HL-60 (cell line): ENCODE data around the gene PPP2R3A.

Experiments
- DNase-seq, 2 experiments: peaks; one replicate each; pipeline ENCODE4 v3.0.0-alpha.2; 2010 to 2020; ENCODE audit warnings: low read depth in 1 of 2, low spot score in 1 of 2
- H3K27ac ChIP-seq: fragments of 250-450 bp; sonication (Bioruptor Pico); replicated peaks from 2 replicates; pipeline ENCODE4 v1.5.1; 2020; ENCODE audit warnings: mild to moderate bottlenecking, moderate library complexity
- H3K27me3 ChIP-seq: fragments of 250-450 bp; sonication (Bioruptor Pico); 2 replicates; pipeline ENCODE4 v1.5.1; 2021; ENCODE audit warnings: mild to moderate bottlenecking, moderate library complexity; ENCODE audit not compliant: insufficient read depth, poor library complexity, severe bottlenecking
- H3K4me3 ChIP-seq: replicated peaks from 2 replicates; pipeline ENCODE4 v1.5.1; 2011; ENCODE audit warnings: mild to moderate bottlenecking, control low read depth, low read length; ENCODE audit not compliant: insufficient read depth
- GABPA ChIP-seq: IDR thresholded peaks from 2 replicates; pipeline ENCODE4 v1.6.1; 2012; ENCODE audit warnings: low read depth
- POLR2AphosphoS5 ChIP-seq: IDR thresholded peaks from 2 replicates; pipeline ENCODE4 v1.6.1; 2012; ENCODE audit warnings: low read depth
- SPI1 ChIP-seq: IDR thresholded peaks from 2 replicates; pipeline ENCODE4 v1.6.1; 2012; ENCODE audit warnings: low read depth, mild to moderate bottlenecking, borderline replicate concordance
- TF ChIP-seq, protein P1 (sequence below): IDR thresholded peaks from one replicate; pipeline ENCODE4 v1.5.1; 2011; ENCODE audit warnings: low read length, control low read depth, inconsistent platforms; ENCODE audit not compliant: insufficient read depth
- TF ChIP-seq, protein P2 (sequence below): IDR thresholded peaks from 2 replicates; pipeline ENCODE4 v1.6.1; 2012; ENCODE audit warnings: low read depth; ENCODE audit not compliant: insufficient replicate concordance

Gene PPP2R3A

DNA sequence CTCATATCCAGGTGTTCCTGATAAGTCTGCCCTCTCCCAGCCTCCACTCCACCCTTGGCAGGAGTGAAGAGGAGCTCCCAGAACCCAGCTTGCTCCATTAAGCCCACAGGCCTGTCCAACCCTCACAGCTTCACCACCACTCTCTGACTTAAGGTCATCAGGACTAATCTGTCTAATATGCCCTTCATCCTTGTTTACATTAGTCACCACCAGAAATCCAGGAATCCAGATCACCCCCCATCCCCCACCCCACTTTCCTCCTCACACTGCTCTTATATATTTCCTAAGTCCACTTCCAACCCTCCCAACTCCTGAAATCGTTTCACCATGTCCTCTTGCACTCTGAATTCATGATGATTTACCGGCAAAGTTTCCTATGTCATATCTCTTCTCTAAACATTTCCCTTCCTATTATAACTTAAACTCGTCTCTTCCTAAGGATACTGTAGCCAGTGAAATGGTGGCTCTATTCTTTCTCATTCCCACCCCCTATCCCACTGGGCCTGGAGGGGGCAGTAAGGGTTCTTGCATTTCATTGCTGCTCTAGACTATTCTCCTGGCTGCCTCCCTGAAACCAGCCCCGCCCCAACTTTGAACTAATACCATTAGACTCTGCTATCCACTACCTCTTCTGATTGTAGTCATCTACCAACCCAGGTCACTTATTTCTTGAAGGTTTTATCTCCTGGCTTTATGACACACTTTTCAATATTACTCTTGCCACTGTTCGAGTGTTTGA, 43.4 kb downstream of the PPP2R3A start:
- H3K27ac ChIP-seq, result no peak overlapping the region
- no peak for DNase-seq

DNA sequence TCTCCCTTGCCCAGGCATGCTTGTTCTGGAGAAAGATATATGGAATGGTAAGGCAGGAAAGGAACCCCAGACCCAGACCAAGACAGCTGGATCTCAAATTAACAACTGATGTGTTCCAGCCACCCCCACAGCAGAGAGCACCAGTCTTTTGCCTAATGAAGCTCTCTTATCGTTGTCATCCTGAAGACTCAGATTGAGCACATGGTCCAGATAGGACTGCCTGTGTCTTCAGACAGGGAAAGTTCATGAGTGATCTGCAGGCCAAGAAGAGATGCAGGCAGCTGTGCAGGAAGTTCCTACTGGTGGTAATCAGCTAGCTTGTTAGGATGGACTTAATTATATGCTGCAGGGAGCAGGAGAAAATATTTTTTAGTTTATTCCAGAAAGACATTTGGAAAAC, 53.3 kb downstream of the PPP2R3A start:
- Histone ChIP-seq H3K4me3 (no peak overlapping the region), H3K27me3 (peaks cover 29% of the 10 kb centered on the region), H3K27ac (no peak overlapping the region)
- no peak for TF ChIP-seq GABPA
- TF ChIP-seq, protein P1, sequence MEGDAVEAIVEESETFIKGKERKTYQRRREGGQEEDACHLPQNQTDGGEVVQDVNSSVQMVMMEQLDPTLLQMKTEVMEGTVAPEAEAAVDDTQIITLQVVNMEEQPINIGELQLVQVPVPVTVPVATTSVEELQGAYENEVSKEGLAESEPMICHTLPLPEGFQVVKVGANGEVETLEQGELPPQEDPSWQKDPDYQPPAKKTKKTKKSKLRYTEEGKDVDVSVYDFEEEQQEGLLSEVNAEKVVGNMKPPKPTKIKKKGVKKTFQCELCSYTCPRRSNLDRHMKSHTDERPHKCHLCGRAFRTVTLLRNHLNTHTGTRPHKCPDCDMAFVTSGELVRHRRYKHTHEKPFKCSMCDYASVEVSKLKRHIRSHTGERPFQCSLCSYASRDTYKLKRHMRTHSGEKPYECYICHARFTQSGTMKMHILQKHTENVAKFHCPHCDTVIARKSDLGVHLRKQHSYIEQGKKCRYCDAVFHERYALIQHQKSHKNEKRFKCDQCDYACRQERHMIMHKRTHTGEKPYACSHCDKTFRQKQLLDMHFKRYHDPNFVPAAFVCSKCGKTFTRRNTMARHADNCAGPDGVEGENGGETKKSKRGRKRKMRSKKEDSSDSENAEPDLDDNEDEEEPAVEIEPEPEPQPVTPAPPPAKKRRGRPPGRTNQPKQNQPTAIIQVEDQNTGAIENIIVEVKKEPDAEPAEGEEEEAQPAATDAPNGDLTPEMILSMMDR, result no peak
- no peak for TF ChIP-seq POLR2AphosphoS5
- no peak for TF ChIP-seq SPI1
- TF ChIP-seq, protein P2, sequence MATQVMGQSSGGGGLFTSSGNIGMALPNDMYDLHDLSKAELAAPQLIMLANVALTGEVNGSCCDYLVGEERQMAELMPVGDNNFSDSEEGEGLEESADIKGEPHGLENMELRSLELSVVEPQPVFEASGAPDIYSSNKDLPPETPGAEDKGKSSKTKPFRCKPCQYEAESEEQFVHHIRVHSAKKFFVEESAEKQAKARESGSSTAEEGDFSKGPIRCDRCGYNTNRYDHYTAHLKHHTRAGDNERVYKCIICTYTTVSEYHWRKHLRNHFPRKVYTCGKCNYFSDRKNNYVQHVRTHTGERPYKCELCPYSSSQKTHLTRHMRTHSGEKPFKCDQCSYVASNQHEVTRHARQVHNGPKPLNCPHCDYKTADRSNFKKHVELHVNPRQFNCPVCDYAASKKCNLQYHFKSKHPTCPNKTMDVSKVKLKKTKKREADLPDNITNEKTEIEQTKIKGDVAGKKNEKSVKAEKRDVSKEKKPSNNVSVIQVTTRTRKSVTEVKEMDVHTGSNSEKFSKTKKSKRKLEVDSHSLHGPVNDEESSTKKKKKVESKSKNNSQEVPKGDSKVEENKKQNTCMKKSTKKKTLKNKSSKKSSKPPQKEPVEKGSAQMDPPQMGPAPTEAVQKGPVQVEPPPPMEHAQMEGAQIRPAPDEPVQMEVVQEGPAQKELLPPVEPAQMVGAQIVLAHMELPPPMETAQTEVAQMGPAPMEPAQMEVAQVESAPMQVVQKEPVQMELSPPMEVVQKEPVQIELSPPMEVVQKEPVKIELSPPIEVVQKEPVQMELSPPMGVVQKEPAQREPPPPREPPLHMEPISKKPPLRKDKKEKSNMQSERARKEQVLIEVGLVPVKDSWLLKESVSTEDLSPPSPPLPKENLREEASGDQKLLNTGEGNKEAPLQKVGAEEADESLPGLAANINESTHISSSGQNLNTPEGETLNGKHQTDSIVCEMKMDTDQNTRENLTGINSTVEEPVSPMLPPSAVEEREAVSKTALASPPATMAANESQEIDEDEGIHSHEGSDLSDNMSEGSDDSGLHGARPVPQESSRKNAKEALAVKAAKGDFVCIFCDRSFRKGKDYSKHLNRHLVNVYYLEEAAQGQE, result no peak
- DNase-seq, result no peak

More for the DNA sequence above, 43.4 kb downstream of the PPP2R3A start:
- TF ChIP-seq, protein P2, result no peak
- no peak for TF ChIP-seq GABPA
- no peak for TF ChIP-seq POLR2AphosphoS5
- TF ChIP-seq, protein P1, result no peak
- TF ChIP-seq SPI1, result no peak
- no peak overlapping the region for H3K4me3 ChIP-seq
- H3K27me3 ChIP-seq, result peaks cover 6% of the 10 kb centered on the region

DNA sequence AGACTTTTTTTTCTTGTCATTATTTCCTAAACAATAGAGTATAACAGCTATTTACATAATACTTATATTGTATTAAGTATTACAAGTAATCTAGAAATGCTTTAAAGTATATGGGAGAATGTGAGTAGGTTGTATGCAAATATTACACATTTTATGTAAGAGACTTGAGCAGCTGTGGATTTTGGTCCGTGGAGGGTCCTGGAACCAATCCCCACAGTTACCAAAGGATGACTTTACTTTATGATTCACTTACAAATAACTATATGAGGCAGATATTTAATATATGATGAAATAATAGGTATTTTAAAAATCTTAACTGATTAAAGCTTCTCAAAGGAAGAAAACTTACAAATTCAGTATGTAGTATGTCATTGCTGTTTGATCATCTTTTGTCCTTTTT, 56.3 kb downstream of the PPP2R3A start:
- DNase-seq, result no peak
- Histone ChIP-seq H3K27me3 (peaks cover 26% of the 10 kb centered on the region), H3K4me3 (no peak overlapping the region), H3K27ac (no peak overlapping the region)
- TF ChIP-seq, protein P2, result no peak
- TF ChIP-seq, protein P1, result no peak
- no peak for TF ChIP-seq GABPA
- TF ChIP-seq SPI1, result no peak
- no peak for TF ChIP-seq POLR2AphosphoS5
